GM12892 (cell line): ENCODE measurements around the gene GMEB2. TPM values are rescaled to one million over a fixed set of nuclear protein-coding genes. Genes with fewer than 3 reads are reported as not detected.
"Not testable (repeated sequence)": the region's sequence is repeated elsewhere in the genome, so short reads cannot be mapped to it uniquely, and the experiment has no call there.

Source experiments
- DNase-seq: peaks from one replicate; pipeline ENCODE4 v3.0.0; 2011; ENCODE audit not compliant: insufficient read length
- FAIRE-seq: peaks from 2 replicates; lab custom pipeline; 2011; peaks lifted over from hg19 to GRCh38; lab: Jason Lieb, UNC
- POLR2A ChIP-seq: IDR thresholded peaks from 2 replicates; pipeline ENCODE4 v1.6.1; 2011; ENCODE audit warnings: low read depth, low read length, control low read depth
- POLR2AphosphoS5 ChIP-seq: IDR thresholded peaks from 2 replicates; pipeline ENCODE4 v1.6.1; 2011; ENCODE audit warnings: low read depth, low read length, control low read depth
- TAF1 ChIP-seq: IDR thresholded peaks from 2 replicates; pipeline ENCODE4 v1.6.1; 2011; ENCODE audit warnings: low read depth, mild to moderate bottlenecking, control low read depth, low read length, borderline replicate concordance
- polyA plus RNA-seq: library from polyadenylated mRNA; unstranded; fragments of >200 nt; gene quantifications from one replicate; pipeline ENCODE4 v1.2.1, GENCODE V29; 2012; ENCODE audit warnings: missing spikeins, inconsistent platforms; ENCODE audit not compliant: missing spikeins

Gene GMEB2, protein sequence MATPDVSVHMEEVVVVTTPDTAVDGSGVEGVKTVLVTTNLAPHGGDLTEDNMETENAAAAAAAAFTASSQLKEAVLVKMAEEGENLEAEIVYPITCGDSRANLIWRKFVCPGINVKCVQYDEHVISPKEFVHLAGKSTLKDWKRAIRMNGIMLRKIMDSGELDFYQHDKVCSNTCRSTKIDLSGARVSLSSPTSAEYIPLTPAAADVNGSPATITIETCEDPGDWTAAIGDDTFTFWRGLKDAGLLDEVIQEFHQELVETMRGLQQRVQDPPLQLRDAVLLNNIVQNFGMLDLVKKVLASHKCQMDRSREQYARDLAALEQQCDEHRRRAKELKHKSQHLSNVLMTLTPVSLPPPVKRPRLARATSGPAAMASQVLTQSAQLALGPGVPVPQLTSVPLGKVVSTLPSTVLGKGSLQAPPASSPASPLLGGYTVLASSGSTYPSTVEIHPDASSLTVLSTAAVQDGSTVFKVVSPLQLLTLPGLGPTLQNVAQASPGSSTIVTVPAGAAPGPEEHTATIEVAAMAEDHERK
- 3.2 TPM for polyA plus RNA-seq

DNA sequence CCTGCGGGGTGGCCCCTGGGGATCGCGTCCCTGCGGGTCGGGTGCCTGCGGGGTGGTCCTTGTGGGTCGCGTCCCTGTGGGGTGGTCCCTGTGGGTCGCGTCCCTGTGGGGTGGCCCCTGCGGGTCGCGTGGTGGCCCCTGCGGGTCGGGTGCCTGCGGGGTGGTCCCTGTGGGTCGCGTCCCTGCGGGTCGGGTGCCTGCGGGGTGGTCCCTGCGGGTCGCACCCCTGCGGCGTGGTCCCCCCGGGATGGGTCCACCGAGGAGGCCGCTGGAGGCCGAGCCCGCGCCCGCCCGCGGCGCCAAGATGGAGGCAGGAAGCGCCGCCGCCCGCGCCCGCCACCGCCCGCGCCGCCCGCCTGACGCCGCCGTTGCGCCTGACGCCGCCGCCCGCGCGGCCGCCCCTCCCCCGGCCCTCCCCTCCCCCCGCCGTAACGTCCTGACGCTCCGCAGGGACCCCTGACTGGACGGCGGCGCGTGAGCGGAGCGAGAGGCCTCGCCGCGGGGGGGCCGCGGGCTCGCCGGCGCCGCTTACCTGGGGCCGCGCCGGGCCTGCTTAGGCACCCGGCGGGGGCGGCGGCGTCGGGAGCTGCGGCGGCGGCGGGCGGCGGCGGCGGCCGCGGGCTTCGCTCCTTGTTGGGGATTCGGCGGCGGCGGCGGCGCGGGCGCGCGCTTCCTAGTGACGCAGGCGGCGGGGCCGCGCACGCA, at the start of gene GMEB2:
Gene GMEB2 (minus strand): TSS at position 678 of the 705 bp plus-strand sequence. CDS start 7,704 bp downstream, outside the sequence.
- TF ChIP-seq POLR2AphosphoS5 (no peak), TAF1 (no peak), POLR2A (peak; percentile 64; the same call in 1 of the 2 replicates)
- FAIRE-seq (peak; percentile 67), DNase-seq (peak; percentile 86)

DNA sequence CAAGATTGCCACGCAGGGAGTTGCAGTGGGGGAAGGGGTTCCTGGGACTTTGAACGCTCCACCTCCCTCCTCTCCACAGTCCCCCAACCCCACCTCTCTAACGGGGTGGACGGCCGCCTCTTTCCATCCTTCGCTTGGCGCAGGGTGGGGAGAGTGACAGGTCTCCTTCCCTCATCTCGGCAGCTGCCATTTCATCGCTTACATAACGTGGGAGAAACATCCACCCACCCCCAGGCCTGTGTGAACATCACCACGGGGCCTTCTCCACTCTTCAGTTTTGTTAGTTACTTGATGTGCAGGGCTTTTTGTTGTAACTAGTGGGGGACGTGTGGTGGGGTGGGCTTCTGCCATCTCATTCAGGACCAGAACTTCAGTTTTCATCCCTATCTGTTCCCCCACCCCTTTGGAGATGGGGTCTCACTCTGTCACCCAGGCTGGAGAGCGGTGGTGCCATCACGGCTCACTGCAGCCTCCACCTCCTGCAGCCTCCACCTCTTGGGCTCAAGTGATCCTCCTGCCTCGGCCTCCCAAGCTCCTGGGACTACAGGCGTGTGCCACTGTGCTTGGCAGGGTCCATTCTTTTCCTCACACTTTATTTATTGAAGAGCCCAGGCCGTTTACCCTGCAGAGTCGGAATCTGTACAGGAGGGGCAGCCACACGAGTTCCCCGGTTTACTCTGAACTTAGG, 48.9 kb upstream of the GMEB2 start:
- TF ChIP-seq POLR2AphosphoS5 (no peak), TAF1 (no peak), POLR2A (no peak)
- no peak for FAIRE-seq
- no peak for DNase-seq

DNA sequence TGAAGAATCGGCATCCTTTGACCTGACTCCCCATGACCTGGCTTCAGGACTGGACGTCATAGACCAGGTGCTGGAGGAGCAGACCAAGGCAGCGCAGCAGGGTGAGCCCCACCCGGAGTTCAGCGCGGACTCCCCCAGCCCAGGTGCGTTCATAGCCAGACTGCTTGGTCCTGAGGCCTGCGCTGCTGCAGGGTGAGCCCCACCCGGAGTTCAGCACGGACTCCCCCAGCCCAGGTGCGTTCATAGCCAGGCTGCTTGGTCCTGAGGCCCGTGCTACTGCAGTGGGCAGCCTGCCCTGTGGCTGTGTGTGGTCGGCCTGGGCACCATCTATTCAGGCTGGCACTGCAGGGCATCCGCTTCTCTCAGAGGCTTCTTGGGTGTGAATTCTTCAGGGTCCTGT, 47.0 kb upstream of the GMEB2 start:
- no peak for TF ChIP-seq TAF1
- no peak for TF ChIP-seq POLR2A
- no peak for TF ChIP-seq POLR2AphosphoS5
- no peak for FAIRE-seq
- DNase-seq: no peak

DNA sequence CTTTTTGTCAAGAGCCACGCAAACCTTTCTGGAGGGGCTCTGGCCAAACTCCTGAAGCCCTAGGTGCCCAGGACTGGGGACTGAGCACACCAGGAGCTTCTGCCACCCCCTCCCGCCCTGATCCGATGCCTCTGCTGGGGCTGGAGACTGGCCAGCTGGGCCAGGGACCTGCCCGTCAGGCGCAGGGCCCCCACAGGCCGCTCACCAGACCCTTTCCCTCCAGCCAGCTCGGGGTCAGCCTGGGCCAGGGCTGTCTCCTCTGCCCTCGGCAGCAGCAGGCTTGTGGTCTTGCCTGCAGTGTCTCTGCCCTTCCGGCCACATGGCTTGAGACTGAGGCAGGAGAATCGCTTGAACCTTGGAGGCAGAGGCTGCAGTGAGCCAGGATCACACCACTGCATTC, 45.8 kb upstream of the GMEB2 start:
- DNase-seq: no peak
- TF ChIP-seq TAF1: no peak
- no peak for TF ChIP-seq POLR2AphosphoS5
- no peak for TF ChIP-seq POLR2A
- no peak for FAIRE-seq

DNA sequence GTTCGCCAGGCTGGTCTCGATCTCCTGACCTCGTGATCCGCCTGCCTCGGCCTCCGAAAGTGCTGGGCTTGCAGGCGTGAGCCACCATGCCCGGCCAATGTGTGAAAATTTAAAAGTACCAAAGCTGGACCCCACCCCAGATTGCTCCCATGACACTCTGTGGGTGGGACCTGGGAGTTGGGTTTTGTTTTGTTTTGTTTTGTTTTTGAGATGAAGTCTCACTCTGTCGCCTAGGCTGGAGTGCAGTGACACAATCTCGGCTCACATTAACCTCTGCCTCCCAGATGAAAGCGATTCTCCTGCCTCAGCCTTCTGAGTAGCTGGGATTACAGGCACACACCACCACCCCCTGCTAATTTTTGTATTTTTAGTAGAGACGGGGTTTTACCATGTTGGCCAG, 44.8 kb upstream of the GMEB2 start:
- not testable (repeated sequence) for DNase-seq, FAIRE-seq

DNA sequence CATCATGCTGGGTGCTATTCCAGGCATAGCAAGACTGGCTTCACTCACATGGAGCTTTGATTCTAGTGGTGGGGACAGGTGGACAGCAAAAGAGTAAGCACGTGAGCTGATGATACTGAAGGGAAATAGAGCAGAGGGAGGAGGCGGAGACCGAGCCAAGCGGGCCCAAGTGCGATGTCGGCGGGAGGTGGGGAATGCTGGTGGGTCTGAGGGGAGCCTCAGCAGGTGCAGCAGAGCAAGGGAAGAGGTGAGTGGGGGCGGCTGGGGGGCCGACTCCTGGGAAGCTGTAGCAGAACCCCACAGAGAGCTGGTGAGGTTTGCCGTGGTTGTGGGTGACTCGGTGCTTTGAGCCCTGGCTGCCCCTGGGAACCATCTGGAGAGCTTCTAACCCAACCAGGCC, 41.5 kb upstream of the GMEB2 start:
- no peak for FAIRE-seq
- TF ChIP-seq TAF1: no peak
- no peak for TF ChIP-seq POLR2A
- TF ChIP-seq POLR2AphosphoS5: no peak

DNA sequence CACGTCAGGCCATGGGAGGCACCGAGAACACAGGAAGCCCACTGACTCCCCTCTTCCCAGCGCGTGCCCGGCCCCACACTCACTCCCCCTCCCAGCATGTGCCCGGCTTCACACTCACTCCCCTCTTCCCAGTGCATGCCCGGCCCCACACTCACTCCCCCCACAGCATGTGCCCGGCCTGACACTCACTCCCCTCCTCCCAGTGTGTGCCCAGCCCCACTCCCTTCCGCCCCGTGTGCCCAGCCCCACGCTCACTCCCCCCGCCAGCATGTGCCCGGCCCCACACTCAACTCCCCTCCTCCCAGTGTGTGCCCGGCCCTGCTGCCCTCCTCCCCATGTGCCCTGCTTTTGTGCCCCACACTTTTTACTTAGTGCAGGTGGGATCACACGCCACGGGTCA, 41.0 kb upstream of the GMEB2 start:
- no peak for FAIRE-seq

More for the DNA sequence above, 41.5 kb upstream of the GMEB2 start:
- no peak for DNase-seq

DNA sequence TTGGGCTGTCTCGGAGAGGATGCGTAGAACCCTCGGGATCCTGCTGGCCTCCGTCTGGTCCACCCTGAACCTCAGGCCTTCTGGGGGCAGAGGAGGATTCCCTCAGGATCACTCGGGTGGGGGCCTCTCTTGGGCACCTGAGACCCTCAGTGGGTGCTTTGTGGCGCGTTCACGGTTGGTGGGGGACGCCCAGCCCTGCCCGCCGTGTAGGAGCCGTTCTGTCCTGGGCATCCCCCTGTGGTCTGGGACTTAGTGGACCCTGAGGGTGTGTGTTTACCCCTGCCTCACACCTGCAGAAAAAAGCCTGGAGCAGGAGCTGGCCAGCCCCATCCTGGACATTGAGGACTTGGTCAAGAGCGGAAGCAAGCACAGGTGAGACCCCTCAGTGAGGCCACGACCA, 38.8 kb upstream of the GMEB2 start:
- no peak for DNase-seq
- no peak for FAIRE-seq
- no peak for TF ChIP-seq POLR2A
- no peak for TF ChIP-seq POLR2AphosphoS5
- no peak for TF ChIP-seq TAF1

More for the DNA sequence above, 41.0 kb upstream of the GMEB2 start:
- no peak for DNase-seq
- TF ChIP-seq POLR2AphosphoS5: no peak
- TF ChIP-seq POLR2A: no peak
- no peak for TF ChIP-seq TAF1

DNA sequence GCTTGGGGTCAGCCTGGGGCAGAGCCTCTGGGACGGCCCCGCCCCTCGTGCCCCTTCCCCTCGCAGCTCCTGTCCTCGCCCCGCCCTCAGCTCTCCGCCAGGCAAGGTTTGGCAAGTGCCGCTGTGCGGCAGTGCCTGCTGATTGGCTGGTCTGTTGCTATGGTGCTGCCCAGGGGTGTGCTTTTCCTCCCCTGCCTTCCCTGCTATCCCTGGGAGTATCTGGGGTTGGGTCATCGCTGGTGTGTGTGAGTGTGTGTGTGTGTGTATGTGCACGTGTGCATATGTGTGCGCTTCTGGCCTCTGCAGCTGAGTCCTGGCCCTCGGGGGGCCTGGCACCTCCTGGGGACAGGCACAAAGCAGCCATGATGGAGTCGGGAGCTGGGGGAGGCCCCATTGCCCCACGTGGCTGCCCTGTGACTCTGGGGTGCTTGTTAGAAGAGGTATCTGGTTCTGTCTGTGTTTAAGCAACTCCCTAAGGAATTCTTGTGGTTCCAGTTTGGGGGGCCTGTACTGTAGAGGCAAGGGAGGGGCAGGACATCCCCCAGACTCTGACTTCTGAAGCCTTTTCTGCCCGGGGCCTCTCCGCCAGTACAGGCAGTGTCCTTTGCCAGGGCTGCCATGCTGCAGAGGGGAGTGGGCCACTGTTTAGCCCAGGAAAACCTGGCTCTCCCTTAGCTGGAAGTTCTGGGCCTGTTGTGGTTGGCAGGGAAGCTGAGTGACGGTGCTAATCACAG, 38.1 kb upstream of the GMEB2 start:
- no peak for DNase-seq
- FAIRE-seq: no peak
- TF ChIP-seq POLR2AphosphoS5 (no peak), TAF1 (no peak), POLR2A (no peak)

DNA sequence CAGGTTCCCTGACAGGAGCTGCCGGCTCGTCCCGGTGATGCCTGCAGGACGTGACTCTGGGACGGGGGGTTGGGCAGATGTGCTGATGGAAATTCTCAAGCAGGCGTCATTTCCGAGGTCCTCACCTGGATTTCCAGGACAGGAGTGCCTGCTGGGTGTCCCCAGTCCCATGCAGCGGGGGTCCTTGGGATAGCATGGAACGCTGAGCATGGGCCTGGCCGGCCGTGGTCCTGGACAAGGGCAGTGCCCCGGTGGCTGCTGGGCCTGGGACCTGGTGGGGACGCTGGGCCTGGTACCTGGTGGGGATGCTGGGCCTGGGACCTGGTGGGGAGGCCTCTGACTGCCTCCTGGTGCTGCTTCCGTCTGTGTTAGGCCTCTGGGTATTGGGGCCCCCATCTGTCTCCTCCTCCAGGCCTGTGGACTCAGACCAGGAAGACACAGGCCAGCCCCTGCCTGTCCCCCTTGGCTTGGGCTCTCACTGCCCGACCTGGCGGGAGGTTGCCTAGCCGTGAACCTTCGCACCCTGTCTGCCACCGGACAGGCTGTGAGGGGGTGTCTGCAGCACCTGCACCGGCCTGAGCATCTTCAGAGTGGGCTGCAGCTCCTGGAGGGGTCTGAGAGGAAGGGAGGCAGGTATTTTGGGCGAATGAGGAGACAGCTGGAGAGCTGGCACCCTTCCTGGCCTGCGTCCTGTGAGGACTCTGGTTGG, 37.4 kb upstream of the GMEB2 start:
- TF ChIP-seq POLR2AphosphoS5: no peak
- TF ChIP-seq POLR2A: no peak
- TF ChIP-seq TAF1: no peak
- FAIRE-seq (no peak), DNase-seq (no peak)
